ENCODE measurements around the gene PPP1R12A. TPM values are rescaled to one million over a fixed set of nuclear protein-coding genes. Genes with fewer than 3 reads are reported as not detected.

Gene PPP1R12A
- polyA plus RNA-seq, 2 of the 4 experiments (the other 2 are of a cell fraction): 28.0 to 74.8 TPM

- Histone ChIP-seq H3K9me3 (no peaks in the 10 kb centered on the region), H3K27ac (no peak overlapping the region), H3K4me2 (no peak overlapping the region), H3K4me1 (peaks cover 5% of the 10 kb centered on the region; the same call in 2 of the 3 replicates), H3K4me3 (no peak overlapping the region)
- CTCF ChIA-PET: no interaction called here
- ATAC-seq (no peak), DNase-seq (ENCODE audit: low read depth in 1 of 2, low spot score in 1 of 2) (no peak), FAIRE-seq (no peak)
- POLR2A ChIA-PET: no interaction called here
- TF ChIP-seq NPAS2 (CRISPR knock-in tag; IDR thresholded peaks at IDR 0.05; ENCODE audit: borderline replicate concordance) (no peak), MAFK (IDR thresholded peaks at IDR 0.05; ENCODE audit: partially characterized antibody) (no peak), HOXB13 (CRISPR knock-in tag; IDR thresholded peaks at IDR 0.05; ENCODE audit: low read depth) (no peak), PHF8 (IDR thresholded peaks at IDR 0.05; ENCODE audit: borderline replicate concordance, low read depth) (no peak), FOXS1 (CRISPR knock-in tag; IDR thresholded peaks at IDR 0.05) (no peak), GATA3 (IDR thresholded peaks at IDR 0.05; ENCODE audit: borderline replicate concordance) (no peak), TFCP2L1 (CRISPR knock-in tag; IDR thresholded peaks at IDR 0.05) (no peak), NFE2L2 (conservative IDR thresholded peaks at IDR 0.05; ENCODE audit: low read length) (no peak), RNF2 (IDR thresholded peaks at IDR 0.05; ENCODE audit: borderline replicate concordance, low read depth) (no peak), PBX3 (IDR thresholded peaks at IDR 0.05) (no peak), KDM1A (IDR thresholded peaks at IDR 0.05; ENCODE audit: low read depth) (no peak), ATOH8 (CRISPR knock-in tag; IDR thresholded peaks at IDR 0.05; ENCODE audit: low read depth) (no peak), EHMT2 (IDR thresholded peaks at IDR 0.05; ENCODE audit: low read depth) (no peak)
- TF ChIP-seq, protein P1, sequence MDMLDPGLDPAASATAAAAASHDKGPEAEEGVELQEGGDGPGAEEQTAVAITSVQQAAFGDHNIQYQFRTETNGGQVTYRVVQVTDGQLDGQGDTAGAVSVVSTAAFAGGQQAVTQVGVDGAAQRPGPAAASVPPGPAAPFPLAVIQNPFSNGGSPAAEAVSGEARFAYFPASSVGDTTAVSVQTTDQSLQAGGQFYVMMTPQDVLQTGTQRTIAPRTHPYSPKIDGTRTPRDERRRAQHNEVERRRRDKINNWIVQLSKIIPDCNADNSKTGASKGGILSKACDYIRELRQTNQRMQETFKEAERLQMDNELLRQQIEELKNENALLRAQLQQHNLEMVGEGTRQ (IDR thresholded peaks at IDR 0.05): no peak
- WGBS (ENCODE audit: missing lambda C conversion rate): 87% methylated on average over 7 of the region's 7 CpGs
Observed at GRCh38 chr12:79871621-79872020, 63.3 kb downstream of the PPP1R12A start.

DNA sequence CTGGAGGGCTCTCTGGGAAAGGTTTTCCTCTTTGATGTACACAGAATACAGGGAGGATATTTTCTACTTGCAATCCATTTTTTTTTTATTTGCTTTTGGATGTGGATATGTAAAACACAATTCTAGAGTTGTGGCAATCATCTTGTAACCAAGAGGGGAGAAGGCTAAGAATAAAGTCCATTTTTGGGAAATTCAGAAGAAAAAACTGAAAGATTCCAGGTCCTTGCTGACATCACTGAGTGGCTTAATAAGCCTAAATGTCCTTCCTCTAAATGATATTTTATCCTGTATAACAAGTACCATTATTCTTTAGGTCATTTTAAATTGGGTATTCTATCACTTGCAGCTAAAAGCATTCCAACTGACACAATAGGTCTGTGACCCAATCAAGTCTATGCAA lies 64.0 kb downstream of the PPP1R12A start:
- ChIA-PET POLR2A (interaction anchor here (0.5 kb wide), 1 partner anchor 29 kb away, joined by 3 read pairs; no protein-coding TSS in a partner anchor), CTCF (no interaction called here)
- Histone ChIP-seq H3K4me1 (no peaks in the 10 kb centered on the region; the same call in 2 of the 3 replicates), H3K27ac (no peak overlapping the region), H3K4me2 (no peak overlapping the region), H3K4me3 (no peak overlapping the region), H3K9me3 (no peaks in the 10 kb centered on the region)
- FAIRE-seq (no peak), ATAC-seq (no peak), DNase-seq (ENCODE audit: low read depth in 1 of 2, low spot score in 1 of 2) (no peak)
- TF ChIP-seq MAZ (IDR thresholded peaks at IDR 0.05; ENCODE audit: borderline replicate concordance, low read depth, low read length): no peak
- TF ChIP-seq ZFP36 (IDR thresholded peaks at IDR 0.05; ENCODE audit: borderline replicate concordance, partially characterized antibody): no peak
- no peak for TF ChIP-seq CEBPB (IDR thresholded peaks at IDR 0.05)
- TF ChIP-seq ELK1 (IDR thresholded peaks at IDR 0.05; ENCODE audit: low read depth, low read length): no peak
- TF ChIP-seq KDM1A (IDR thresholded peaks at IDR 0.05; ENCODE audit: low read depth): no peak
- TF ChIP-seq ZNF302 (CRISPR knock-in tag; IDR thresholded peaks at IDR 0.05): no peak
- no peak for TF ChIP-seq NR3C1 (IDR thresholded peaks at IDR 0.05)
- no peak for TF ChIP-seq RCOR1 (IDR thresholded peaks at IDR 0.05; ENCODE audit: low read depth, low read length)
- TF ChIP-seq CBX2 (IDR thresholded peaks at IDR 0.05; ENCODE audit: borderline replicate concordance, low read depth): no peak
- TF ChIP-seq BHLHE40 (IDR thresholded peaks at IDR 0.05; ENCODE audit: low read depth, low read length): no peak
- no peak for TF ChIP-seq MAFK (IDR thresholded peaks at IDR 0.05; ENCODE audit: partially characterized antibody)
- no peak for TF ChIP-seq EHF (CRISPR knock-in tag; IDR thresholded peaks at IDR 0.05)
- TF ChIP-seq CHD4 (IDR thresholded peaks at IDR 0.05; ENCODE audit: borderline replicate concordance): no peak
- TF ChIP-seq, protein P1 (IDR thresholded peaks at IDR 0.05): no peak
- TF ChIP-seq, protein P2, sequence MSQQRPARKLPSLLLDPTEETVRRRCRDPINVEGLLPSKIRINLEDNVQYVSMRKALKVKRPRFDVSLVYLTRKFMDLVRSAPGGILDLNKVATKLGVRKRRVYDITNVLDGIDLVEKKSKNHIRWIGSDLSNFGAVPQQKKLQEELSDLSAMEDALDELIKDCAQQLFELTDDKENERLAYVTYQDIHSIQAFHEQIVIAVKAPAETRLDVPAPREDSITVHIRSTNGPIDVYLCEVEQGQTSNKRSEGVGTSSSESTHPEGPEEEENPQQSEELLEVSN (IDR thresholded peaks at IDR 0.05; ENCODE audit: borderline replicate concordance, low read depth): no peak
- TF ChIP-seq ZSCAN20 (CRISPR knock-in tag; IDR thresholded peaks at IDR 0.05): no peak
